Sigmoid colon (tissue), 4 donors: ENCODE measurements around the gene ZNF485.

Source experiments
- POLR2A ChIP-seq, 2 donors: fragments of 450-650 bp; IDR thresholded peaks; one replicate each; pipeline ENCODE4 v1.6.1; 2016; ENCODE audit warnings: antibody characterized with exemption in 2 of 2, mild to moderate bottlenecking in 2 of 2, moderate library complexity in 2 of 2
- POLR2AphosphoS5 ChIP-seq, 4 donors: sonication (generic); formaldehyde crosslinking; IDR thresholded peaks; one replicate each; pipeline ENCODE4 v1.6.1; 2017; ENCODE audit warnings: antibody characterized with exemption in 4 of 4
- TF ChIP-seq, protein P1 (sequence below), 4 experiments: fragments of 450-650 bp in 3 of 4; fragments of 200-600 bp in 1 of 4; IDR thresholded peaks; one replicate each; pipeline ENCODE4 v1.5.1; 2016 to 2019; ENCODE audit warnings: antibody characterized with exemption in 4 of 4, mild to moderate bottlenecking in 3 of 4, moderate library complexity in 2 of 4

DNA sequence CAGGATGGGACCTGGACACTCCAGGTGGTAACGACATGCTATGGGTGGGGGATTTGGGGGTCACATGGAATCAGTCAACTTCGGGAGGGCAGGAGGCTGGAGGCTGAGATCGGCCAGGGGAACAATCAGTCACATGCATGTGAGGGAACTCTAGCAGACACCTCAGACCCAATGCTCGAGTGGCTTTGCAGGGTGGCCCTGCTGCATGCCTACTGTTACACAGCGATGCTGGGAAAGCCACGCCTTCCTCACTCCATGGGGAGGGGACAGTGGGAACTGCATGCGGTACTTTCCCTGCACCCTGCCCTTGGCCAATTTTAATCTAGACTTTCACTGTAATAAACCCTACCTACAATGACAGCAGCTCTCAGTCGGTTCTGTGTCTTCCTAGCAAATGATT is 49.1 kb downstream of the ZNF485 start:
- TF ChIP-seq, protein P1, sequence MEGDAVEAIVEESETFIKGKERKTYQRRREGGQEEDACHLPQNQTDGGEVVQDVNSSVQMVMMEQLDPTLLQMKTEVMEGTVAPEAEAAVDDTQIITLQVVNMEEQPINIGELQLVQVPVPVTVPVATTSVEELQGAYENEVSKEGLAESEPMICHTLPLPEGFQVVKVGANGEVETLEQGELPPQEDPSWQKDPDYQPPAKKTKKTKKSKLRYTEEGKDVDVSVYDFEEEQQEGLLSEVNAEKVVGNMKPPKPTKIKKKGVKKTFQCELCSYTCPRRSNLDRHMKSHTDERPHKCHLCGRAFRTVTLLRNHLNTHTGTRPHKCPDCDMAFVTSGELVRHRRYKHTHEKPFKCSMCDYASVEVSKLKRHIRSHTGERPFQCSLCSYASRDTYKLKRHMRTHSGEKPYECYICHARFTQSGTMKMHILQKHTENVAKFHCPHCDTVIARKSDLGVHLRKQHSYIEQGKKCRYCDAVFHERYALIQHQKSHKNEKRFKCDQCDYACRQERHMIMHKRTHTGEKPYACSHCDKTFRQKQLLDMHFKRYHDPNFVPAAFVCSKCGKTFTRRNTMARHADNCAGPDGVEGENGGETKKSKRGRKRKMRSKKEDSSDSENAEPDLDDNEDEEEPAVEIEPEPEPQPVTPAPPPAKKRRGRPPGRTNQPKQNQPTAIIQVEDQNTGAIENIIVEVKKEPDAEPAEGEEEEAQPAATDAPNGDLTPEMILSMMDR (IDR thresholded peaks at IDR 0.05): no peak
- TF ChIP-seq POLR2A (IDR thresholded peaks at IDR 0.05) (no peak), POLR2AphosphoS5 (IDR thresholded peaks at IDR 0.05) (no peak)
